ENCODE results near the gene RGSL1. TPM values are rescaled to one million over a fixed set of nuclear protein-coding genes. Genes with fewer than 3 reads are reported as not detected.

Gene RGSL1
- total RNA-seq, 5 donors from 2014 or later (not counting 1 experiment from before 2014, with no cell fraction given) = not detected

DNA sequence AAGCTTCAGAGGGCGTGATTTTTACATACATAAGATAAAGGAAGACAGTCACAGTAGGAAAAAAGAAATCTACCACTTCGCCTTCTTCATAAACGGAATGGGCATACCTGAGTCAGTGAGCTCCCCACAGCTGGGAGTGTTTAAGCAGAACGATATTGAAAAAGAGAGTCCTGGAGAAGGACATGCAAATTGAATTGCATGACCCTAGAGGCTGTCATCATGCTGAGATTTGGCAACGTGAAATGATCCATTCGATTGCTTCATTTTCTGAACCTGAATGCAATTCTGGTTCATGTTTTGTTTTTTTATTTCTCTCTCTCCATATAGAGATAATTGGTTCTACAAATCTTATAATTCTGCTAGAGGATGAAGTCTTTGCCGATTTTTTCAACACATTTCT, 3.7 kb downstream of the RGSL1 start:
- no CpG with 5 or more reads among the region's 7 CpGs for WGBS (ENCODE audit: insufficient coverage)
- Histone ChIP-seq H3K27ac (ENCODE audit: low read length) (no peak overlapping the region), H3K4me3 (ENCODE audit: control insufficient read depth in 1 of 2, extremely low read depth in 1 of 2, low read length in 1 of 2) (no peak overlapping the region), H3K9me3 (no peaks in the 10 kb centered on the region), H3K4me1 (ENCODE audit: control insufficient read depth in 1 of 2, extremely low read depth in 1 of 2, insufficient read depth in 2 of 2, low read length in 2 of 2) (no peaks in the 10 kb centered on the region), H3K27me3 (replicated peaks in 1 of 2; ENCODE audit: control insufficient read depth in 2 of 2, extremely low read depth in 1 of 2, insufficient read depth in 2 of 2, low read length in 1 of 2) (peaks cover 0 to 10% of the 10 kb centered on the region in 2 experiments), H3K36me3 (ENCODE audit: control insufficient read depth in 2 of 2, extremely low read depth in 1 of 2, insufficient read depth in 1 of 2, low read length in 1 of 2) (no peaks in the 10 kb centered on the region)
- ATAC-seq (replicated peaks in 1 of 4) (no peak), DNase-seq (no peak)
- Mint-ChIP-seq H3K9me3 (no peaks in the 10 kb centered on the region), H3K27me3 (peaks cover 5 to 14% of the 10 kb centered on the region in 2 donors), H3K4me3 (no peak overlapping the region), H3K27ac (no peak overlapping the region), H3K4me1 (peaks cover 0 to 6% (median 6%) of the 10 kb centered on the region in 3 donors), H3K36me3 (no peaks in the 10 kb centered on the region)
- ChIA-PET CTCF (no interaction called here), POLR2A (no interaction called here)

DNA sequence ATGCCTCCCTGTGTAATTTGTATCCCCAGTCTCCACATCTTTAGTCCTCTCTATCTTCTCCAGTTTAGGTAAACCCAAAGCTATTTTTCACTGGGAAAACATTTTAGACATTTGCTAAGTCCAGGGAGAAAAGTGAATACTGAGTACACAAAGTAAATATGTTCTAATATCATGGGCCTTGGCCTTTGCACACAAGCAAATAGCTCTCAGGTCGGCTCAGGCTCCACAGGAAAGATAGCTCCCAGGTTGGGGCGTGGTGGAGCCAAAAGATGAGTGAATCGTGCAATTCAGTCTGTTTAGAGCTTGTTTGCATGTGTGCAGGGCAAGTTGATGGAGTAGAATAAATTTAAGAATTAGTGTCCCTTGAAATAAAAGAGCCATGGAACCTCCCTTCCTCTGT, 7.9 kb downstream of the RGSL1 start:
- Mint-ChIP-seq H3K9me3 (no peaks in the 10 kb centered on the region), H3K27ac (no peak overlapping the region), H3K27me3 (peaks cover 26 to 36% of the 10 kb centered on the region in 2 donors), H3K36me3 (no peaks in the 10 kb centered on the region), H3K4me1 (no peaks in the 10 kb centered on the region), H3K4me3 (no peak overlapping the region)
- no peaks in the 10 kb centered on the region for H3K9me3 ChIP-seq
- 56% methylated on average over 2 of the region's 3 CpGs for WGBS (ENCODE audit: insufficient coverage)
- peaks cover 0 to 13% of the 10 kb centered on the region in 2 experiments for H3K27me3 ChIP-seq (replicated peaks in 1 of 2; ENCODE audit: control insufficient read depth in 2 of 2, extremely low read depth in 1 of 2, insufficient read depth in 2 of 2, low read length in 1 of 2)
- CTCF ChIA-PET = interaction anchor here in 1 of 2 donors (0.5 kb wide), 1 partner anchor 31 kb away, joined by 4 read pairs; no protein-coding TSS in a partner anchor
- ATAC-seq (replicated peaks in 1 of 4) (no peak), DNase-seq (no peak)
- no peak overlapping the region for H3K27ac ChIP-seq (ENCODE audit: low read length)
- H3K36me3 ChIP-seq (ENCODE audit: control insufficient read depth in 2 of 2, extremely low read depth in 1 of 2, insufficient read depth in 1 of 2, low read length in 1 of 2) = no peaks in the 10 kb centered on the region
- H3K4me3 ChIP-seq (ENCODE audit: control insufficient read depth in 1 of 2, extremely low read depth in 1 of 2, low read length in 1 of 2) = no peak overlapping the region
- POLR2A ChIA-PET = no interaction called here
- no peaks in the 10 kb centered on the region for H3K4me1 ChIP-seq (ENCODE audit: control insufficient read depth in 1 of 2, extremely low read depth in 1 of 2, insufficient read depth in 2 of 2, low read length in 2 of 2)

DNA sequence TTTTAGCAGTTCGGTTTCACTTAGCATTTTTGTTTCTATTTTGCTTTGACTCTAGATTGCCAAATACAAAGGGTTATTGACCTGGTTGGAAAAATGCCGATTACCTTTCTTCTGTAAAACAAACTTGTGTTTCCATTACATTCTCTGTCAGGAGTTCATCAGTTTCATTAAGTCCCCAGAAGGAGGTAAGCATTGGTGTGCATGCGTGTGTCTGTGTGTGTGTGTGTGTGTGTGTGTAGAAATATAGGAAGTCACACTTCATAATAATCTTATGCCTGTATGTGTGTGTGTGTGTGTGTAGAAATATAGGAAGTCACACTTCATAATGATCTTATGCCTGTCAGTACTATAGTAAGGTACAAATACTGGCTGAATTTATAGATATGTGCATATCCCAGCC, 10.0 kb downstream of the RGSL1 start:
- WGBS (ENCODE audit: insufficient coverage) = no CpG with 5 or more reads among the region's 3 CpGs
- no peak overlapping the region for H3K4me3 Mint-ChIP-seq
- ChIA-PET POLR2A (no interaction called here), CTCF (interaction anchor here in 1 of 2 donors (0.7 kb wide), 1 partner anchor 29 kb away, joined by 3 read pairs; no protein-coding TSS in a partner anchor)
- Histone ChIP-seq H3K9me3 (no peaks in the 10 kb centered on the region), H3K27ac (ENCODE audit: low read length) (no peak overlapping the region), H3K36me3 (ENCODE audit: control insufficient read depth in 2 of 2, extremely low read depth in 1 of 2, insufficient read depth in 1 of 2, low read length in 1 of 2) (no peaks in the 10 kb centered on the region), H3K4me1 (ENCODE audit: control insufficient read depth in 1 of 2, extremely low read depth in 1 of 2, insufficient read depth in 2 of 2, low read length in 2 of 2) (no peaks in the 10 kb centered on the region), H3K27me3 (replicated peaks in 1 of 2; ENCODE audit: control insufficient read depth in 2 of 2, extremely low read depth in 1 of 2, insufficient read depth in 2 of 2, low read length in 1 of 2) (peaks cover 0 to 18% of the 10 kb centered on the region in 2 experiments), H3K4me3 (ENCODE audit: control insufficient read depth in 1 of 2, extremely low read depth in 1 of 2, low read length in 1 of 2) (no peak overlapping the region)
- H3K27ac Mint-ChIP-seq = no peak overlapping the region
- H3K9me3 Mint-ChIP-seq = peaks cover 0 to 3% (median 0%) of the 10 kb centered on the region in 3 donors
- no peak for ATAC-seq (replicated peaks in 1 of 4)
- H3K27me3 Mint-ChIP-seq = peaks cover 23 to 37% of the 10 kb centered on the region in 2 donors
- no peaks in the 10 kb centered on the region for H3K36me3 Mint-ChIP-seq
- DNase-seq = no peak
- H3K4me1 Mint-ChIP-seq = no peaks in the 10 kb centered on the region

DNA sequence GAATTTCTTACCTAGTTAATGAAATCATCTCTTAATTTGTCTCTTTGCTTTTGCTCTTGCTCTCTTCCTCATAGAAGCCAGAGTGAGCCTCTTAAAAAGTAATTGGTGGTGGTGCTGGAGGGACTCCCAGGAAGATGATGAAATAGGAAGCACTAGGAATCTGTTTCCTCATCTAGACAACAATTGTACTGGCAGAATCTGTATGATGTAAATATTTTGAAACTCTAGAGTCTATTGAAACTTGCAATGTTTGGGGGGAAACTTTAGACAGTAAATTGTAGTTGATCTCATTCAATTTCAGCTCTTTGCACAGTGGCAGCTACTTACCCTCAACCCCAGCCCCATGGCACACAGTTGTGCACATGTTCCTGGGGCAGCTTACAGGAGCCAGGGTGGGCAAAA, 10.6 kb downstream of the RGSL1 start:
- Histone ChIP-seq H3K4me3 (ENCODE audit: control insufficient read depth in 1 of 2, extremely low read depth in 1 of 2, low read length in 1 of 2) (no peak overlapping the region), H3K4me1 (ENCODE audit: control insufficient read depth in 1 of 2, extremely low read depth in 1 of 2, insufficient read depth in 2 of 2, low read length in 2 of 2) (no peaks in the 10 kb centered on the region), H3K27ac (ENCODE audit: low read length) (no peak overlapping the region), H3K9me3 (no peaks in the 10 kb centered on the region), H3K27me3 (replicated peaks in 1 of 2; ENCODE audit: control insufficient read depth in 2 of 2, extremely low read depth in 1 of 2, insufficient read depth in 2 of 2, low read length in 1 of 2) (peaks cover 0 to 17% of the 10 kb centered on the region in 2 experiments), H3K36me3 (ENCODE audit: control insufficient read depth in 2 of 2, extremely low read depth in 1 of 2, insufficient read depth in 1 of 2, low read length in 1 of 2) (no peaks in the 10 kb centered on the region)
- Mint-ChIP-seq H3K36me3 (no peaks in the 10 kb centered on the region), H3K27ac (no peak overlapping the region), H3K9me3 (peaks cover 0 to 3% (median 0%) of the 10 kb centered on the region in 3 donors), H3K4me1 (no peaks in the 10 kb centered on the region), H3K27me3 (peaks cover 21 to 37% of the 10 kb centered on the region in 2 donors), H3K4me3 (no peak overlapping the region)
- ChIA-PET CTCF (no interaction called here), POLR2A (no interaction called here)
- ATAC-seq (replicated peaks in 1 of 4) (no peak), DNase-seq (no peak)

DNA sequence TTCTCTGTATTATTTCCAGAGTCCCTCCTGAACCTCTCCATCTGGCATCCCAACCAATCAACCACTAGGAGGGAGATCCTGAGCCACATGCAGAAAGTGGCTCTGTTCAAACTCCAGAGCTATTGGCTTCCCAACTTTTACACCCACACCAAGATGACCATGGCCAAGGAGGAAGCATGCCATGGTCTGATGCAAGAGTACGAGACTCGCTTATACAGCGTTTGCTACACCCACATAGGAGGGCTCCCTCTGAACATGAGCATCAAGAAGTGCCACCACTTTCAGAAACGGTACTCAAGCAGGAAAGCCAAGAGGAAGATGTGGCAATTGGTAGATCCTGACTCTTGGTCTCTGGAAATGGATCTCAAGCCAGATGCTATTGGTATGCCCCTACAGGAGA, 23.6 kb downstream of the RGSL1 start:
- no peaks in the 10 kb centered on the region for H3K4me1 Mint-ChIP-seq
- Histone ChIP-seq H3K27ac (ENCODE audit: low read length) (no peak overlapping the region), H3K27me3 (replicated peaks in 1 of 2; ENCODE audit: control insufficient read depth in 2 of 2, extremely low read depth in 1 of 2, insufficient read depth in 2 of 2, low read length in 1 of 2) (peaks cover 0 to 10% of the 10 kb centered on the region in 2 experiments), H3K4me3 (ENCODE audit: control insufficient read depth in 1 of 2, extremely low read depth in 1 of 2, low read length in 1 of 2) (no peak overlapping the region), H3K4me1 (ENCODE audit: control insufficient read depth in 1 of 2, extremely low read depth in 1 of 2, insufficient read depth in 2 of 2, low read length in 2 of 2) (no peaks in the 10 kb centered on the region), H3K9me3 (peaks cover 2% of the 10 kb centered on the region), H3K36me3 (ENCODE audit: control insufficient read depth in 2 of 2, extremely low read depth in 1 of 2, insufficient read depth in 1 of 2, low read length in 1 of 2) (no peaks in the 10 kb centered on the region)
- DNase-seq (no peak), ATAC-seq (replicated peaks in 1 of 4) (no peak)
- CTCF ChIA-PET = no interaction called here
- no peak overlapping the region for H3K4me3 Mint-ChIP-seq
- peaks cover under 1 to 14% (median 11%) of the 10 kb centered on the region in 3 donors for H3K9me3 Mint-ChIP-seq
- H3K36me3 Mint-ChIP-seq = no peaks in the 10 kb centered on the region
- peaks cover 10 to 20% of the 10 kb centered on the region in 2 donors for H3K27me3 Mint-ChIP-seq
- WGBS (ENCODE audit: insufficient coverage) = 91% methylated on average over 4 of the region's 4 CpGs
- H3K27ac Mint-ChIP-seq = no peak overlapping the region
- POLR2A ChIA-PET = no interaction called here

DNA sequence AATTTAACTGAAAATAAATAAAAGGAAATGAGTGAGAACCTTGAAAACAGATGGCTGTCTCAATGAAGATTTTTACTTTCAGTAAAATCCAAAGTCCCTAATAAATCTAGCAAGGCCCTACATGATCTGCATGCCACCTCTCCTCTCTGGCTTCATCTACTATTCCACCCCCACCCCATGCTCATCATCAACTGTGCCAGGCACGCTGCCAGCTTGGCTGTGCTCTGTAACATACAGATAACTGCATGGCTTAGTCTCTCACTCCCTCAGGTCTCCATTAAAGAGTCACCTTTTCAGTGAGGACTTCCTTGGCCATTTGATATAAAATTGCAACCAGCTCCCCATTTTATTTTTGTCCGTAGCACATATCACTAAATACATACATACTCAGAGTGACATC, 26.7 kb downstream of the RGSL1 start:
- ChIA-PET POLR2A (no interaction called here), CTCF (interaction anchor here (0.6 kb wide), 2 partner anchors 29 to 999 kb away, joined by 3 read pairs; no protein-coding TSS in a partner anchor)
- Histone ChIP-seq H3K27ac (ENCODE audit: low read length) (no peak overlapping the region), H3K27me3 (replicated peaks in 1 of 2; ENCODE audit: control insufficient read depth in 2 of 2, extremely low read depth in 1 of 2, insufficient read depth in 2 of 2, low read length in 1 of 2) (peaks cover 0 to 14% of the 10 kb centered on the region in 2 experiments), H3K36me3 (ENCODE audit: control insufficient read depth in 2 of 2, extremely low read depth in 1 of 2, insufficient read depth in 1 of 2, low read length in 1 of 2) (no peaks in the 10 kb centered on the region), H3K4me1 (ENCODE audit: control insufficient read depth in 1 of 2, extremely low read depth in 1 of 2, insufficient read depth in 2 of 2, low read length in 2 of 2) (no peaks in the 10 kb centered on the region), H3K4me3 (ENCODE audit: control insufficient read depth in 1 of 2, extremely low read depth in 1 of 2, low read length in 1 of 2) (no peak overlapping the region), H3K9me3 (peaks cover 2% of the 10 kb centered on the region)
- ATAC-seq (replicated peaks in 1 of 4) = no peak
- DNase-seq = no peak
- Mint-ChIP-seq H3K36me3 (peaks cover 5% of the 10 kb centered on the region), H3K27me3 (peaks cover 17 to 18% of the 10 kb centered on the region in 2 donors), H3K9me3 (peaks cover 7 to 15% (median 11%) of the 10 kb centered on the region in 3 donors), H3K4me1 (no peaks in the 10 kb centered on the region), H3K4me3 (no peak overlapping the region), H3K27ac (no peak overlapping the region)
- 42% methylated on average over 1 of the region's 2 CpGs for WGBS (ENCODE audit: insufficient coverage)

DNA sequence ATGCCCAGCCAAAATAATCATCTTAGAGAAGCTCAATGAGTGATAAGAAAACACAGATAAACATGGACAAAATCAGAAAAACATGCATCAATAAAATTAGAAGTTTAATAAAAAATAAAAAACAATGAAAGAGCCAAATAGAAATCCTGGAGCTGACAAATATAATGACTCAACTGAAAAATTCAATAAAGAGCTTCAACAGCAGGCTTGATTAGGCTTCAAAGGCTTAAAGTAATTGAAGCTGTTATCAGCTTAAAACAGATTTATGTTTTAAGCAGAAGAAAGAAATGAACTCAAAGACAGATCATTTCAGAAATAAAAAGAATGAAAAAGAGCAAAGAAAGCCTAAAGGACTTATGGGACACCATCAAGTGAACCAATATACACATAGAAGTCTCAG, 28.3 kb downstream of the RGSL1 start:
- Histone ChIP-seq H3K4me1 (ENCODE audit: control insufficient read depth in 1 of 2, extremely low read depth in 1 of 2, insufficient read depth in 2 of 2, low read length in 2 of 2) (no peaks in the 10 kb centered on the region), H3K27ac (ENCODE audit: low read length) (no peak overlapping the region), H3K9me3 (peaks cover 2% of the 10 kb centered on the region), H3K36me3 (ENCODE audit: control insufficient read depth in 2 of 2, extremely low read depth in 1 of 2, insufficient read depth in 1 of 2, low read length in 1 of 2) (no peaks in the 10 kb centered on the region), H3K4me3 (ENCODE audit: control insufficient read depth in 1 of 2, extremely low read depth in 1 of 2, low read length in 1 of 2) (no peak overlapping the region), H3K27me3 (replicated peaks in 1 of 2; ENCODE audit: control insufficient read depth in 2 of 2, extremely low read depth in 1 of 2, insufficient read depth in 2 of 2, low read length in 1 of 2) (peaks cover 0 to 14% of the 10 kb centered on the region in 2 experiments)
- Mint-ChIP-seq H3K27ac (no peak overlapping the region), H3K36me3 (peaks cover 5% of the 10 kb centered on the region), H3K27me3 (peaks cover 18 to 23% of the 10 kb centered on the region in 2 donors), H3K9me3 (peaks cover 7 to 15% (median 11%) of the 10 kb centered on the region in 3 donors), H3K4me1 (no peaks in the 10 kb centered on the region), H3K4me3 (no peak overlapping the region)
- DNase-seq (no peak), ATAC-seq (replicated peaks in 1 of 4) (no peak)
- POLR2A ChIA-PET = interaction anchor here in 1 of 2 donors (0.6 kb wide), 1 partner anchor 418 kb away, joined by 5 read pairs; no protein-coding TSS in a partner anchor
- CTCF ChIA-PET = no interaction called here
